ENCODE measurements around the gene NCR2.

The NCR2 gene

DNA sequence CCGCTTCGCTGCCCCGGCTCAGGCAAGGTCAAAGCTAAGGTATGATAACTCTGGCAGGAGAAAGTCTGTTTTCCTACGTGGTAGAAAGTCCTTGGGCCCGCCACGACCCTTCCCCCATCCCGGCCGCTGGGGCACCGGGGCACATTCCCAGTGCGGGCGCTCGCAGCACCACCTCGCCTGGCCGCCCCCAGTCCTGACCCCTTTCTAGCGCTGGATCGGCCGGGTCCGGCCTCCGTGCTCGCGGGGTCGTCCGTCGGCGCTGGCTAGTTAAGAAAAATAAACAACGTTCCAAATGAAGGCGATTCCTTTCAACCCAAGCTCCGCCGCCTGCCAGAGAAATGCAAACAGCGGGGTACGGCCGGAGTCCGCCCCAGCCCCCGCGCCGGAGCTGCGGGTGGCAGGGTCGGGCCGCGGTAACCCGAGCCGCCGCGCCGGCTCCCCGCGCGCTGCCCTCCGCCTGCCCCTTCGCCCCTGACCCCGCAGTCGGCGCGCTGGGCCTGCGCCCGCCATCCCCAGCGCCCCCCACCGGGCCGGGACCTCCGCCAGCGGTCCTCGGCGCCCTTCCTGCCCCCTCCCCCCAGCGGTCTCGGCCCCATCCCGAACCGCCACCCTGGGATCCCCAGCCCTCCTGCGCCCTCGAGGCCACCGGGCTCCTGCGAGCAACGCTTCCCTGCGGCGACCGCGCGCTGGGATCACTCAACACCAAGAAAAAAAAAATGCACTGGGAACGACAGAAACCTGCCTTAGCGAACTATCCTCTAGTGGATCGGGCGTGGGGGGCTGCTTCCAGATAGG is 37.6 kb downstream of the NCR2 start:
- Histone ChIP-seq H3K4me3 (ENCODE audit: insufficient read length, low read depth) (peak overlapping the region; percentile 32), H3K9me3 (ENCODE audit: insufficient read depth, low read length) (no peaks in the 10 kb centered on the region), H3K9ac (ENCODE audit: insufficient read length, low read depth) (peak overlapping the region; percentile 56), H3K36me3 (ENCODE audit: insufficient read depth, insufficient read length, low read length) (no peaks in the 10 kb centered on the region), H3K27me3 (ENCODE audit: insufficient read depth, insufficient read length) (peaks cover 98% of the 10 kb centered on the region), H3K4me1 (ENCODE audit: insufficient read depth, insufficient read length) (peaks cover 8% of the 10 kb centered on the region)
- no peak for TF ChIP-seq YY1 (IDR thresholded peaks at IDR 0.05; ENCODE audit: insufficient read depth, insufficient read length)
- TF ChIP-seq ZNF274 (IDR thresholded peaks at IDR 0.05; ENCODE audit: low read depth, low read length) = no peak
- TF ChIP-seq SUZ12 (IDR thresholded peaks at IDR 0.05; ENCODE audit: extremely low read depth, insufficient read depth, insufficient read length) = no peak
- no peak for DNase-seq (ENCODE audit: low read depth, low spot score)

DNA sequence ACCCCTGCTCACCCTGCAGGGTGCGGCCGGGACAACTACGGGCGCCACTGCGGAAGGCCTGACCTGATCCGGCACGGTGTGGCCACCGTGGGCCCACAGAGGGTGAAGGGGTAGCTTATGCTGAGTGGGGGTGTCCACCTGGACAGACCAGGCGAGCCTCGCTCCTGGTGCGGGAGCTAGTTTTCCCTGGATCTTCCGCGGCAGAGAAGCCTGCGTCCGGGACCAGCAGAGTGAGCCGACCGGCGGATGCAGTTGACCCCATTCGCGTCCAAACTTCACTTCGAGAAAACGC is 38.2 kb downstream of the NCR2 start:
- Histone ChIP-seq H3K4me1 (ENCODE audit: insufficient read depth, insufficient read length) (peaks cover 8% of the 10 kb centered on the region), H3K36me3 (ENCODE audit: insufficient read depth, insufficient read length, low read length) (no peaks in the 10 kb centered on the region), H3K9me3 (ENCODE audit: insufficient read depth, low read length) (no peaks in the 10 kb centered on the region), H3K27me3 (ENCODE audit: insufficient read depth, insufficient read length) (peaks cover 98% of the 10 kb centered on the region), H3K9ac (ENCODE audit: insufficient read length, low read depth) (peak overlapping the region; percentile 56), H3K4me3 (ENCODE audit: insufficient read length, low read depth) (peak overlapping the region; percentile 32)
- no peak for DNase-seq (ENCODE audit: low read depth, low spot score)
- TF ChIP-seq SUZ12 (IDR thresholded peaks at IDR 0.05; ENCODE audit: extremely low read depth, insufficient read depth, insufficient read length) (no peak), YY1 (IDR thresholded peaks at IDR 0.05; ENCODE audit: insufficient read depth, insufficient read length) (no peak), ZNF274 (IDR thresholded peaks at IDR 0.05; ENCODE audit: low read depth, low read length) (no peak)

DNA sequence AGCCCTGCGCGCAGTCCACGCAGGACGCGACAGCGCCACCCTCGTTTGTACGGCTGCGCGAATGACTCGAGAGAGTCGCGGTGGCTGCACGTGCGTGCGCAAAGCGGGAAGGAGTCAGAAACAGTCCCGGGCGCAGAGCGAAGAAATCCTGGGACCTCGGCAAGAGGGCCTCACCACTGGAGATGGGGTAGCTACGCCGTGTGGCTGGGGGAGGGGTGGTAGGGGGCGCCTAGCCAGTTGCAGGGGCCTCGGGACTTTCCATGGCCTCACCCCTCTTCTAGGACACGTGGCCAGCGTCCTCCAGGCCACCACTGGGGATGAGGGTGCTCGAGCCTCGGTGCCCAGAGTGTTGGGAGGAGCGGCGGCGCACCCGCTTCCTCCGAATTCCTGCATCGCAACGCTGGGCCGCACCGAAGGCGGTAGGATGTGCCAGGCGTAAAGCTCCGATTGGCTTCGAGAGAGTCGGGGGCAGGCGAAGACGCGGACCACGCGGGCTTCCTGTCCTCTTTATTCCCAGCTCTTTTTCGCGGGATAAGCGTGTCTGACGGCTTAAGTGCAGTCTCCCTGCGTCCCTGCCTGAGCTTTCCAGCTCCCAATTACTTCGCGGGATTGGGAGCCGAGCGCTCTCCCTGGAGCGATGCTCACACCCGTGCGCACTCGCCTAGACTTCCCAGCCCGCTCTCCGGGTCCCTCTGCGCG is 38.7 kb downstream of the NCR2 start:
- peak overlapping the region; percentile 32 for H3K4me3 ChIP-seq (ENCODE audit: insufficient read length, low read depth)
- no peak for DNase-seq (ENCODE audit: low read depth, low spot score)
- no peaks in the 10 kb centered on the region for H3K36me3 ChIP-seq (ENCODE audit: insufficient read depth, insufficient read length, low read length)
- H3K4me1 ChIP-seq (ENCODE audit: insufficient read depth, insufficient read length) = peaks cover 8% of the 10 kb centered on the region
- no peak for TF ChIP-seq YY1 (IDR thresholded peaks at IDR 0.05; ENCODE audit: insufficient read depth, insufficient read length)
- peak; percentile 78 for TF ChIP-seq SUZ12 (IDR thresholded peaks at IDR 0.05; ENCODE audit: extremely low read depth, insufficient read depth, insufficient read length)
- peaks cover 99% of the 10 kb centered on the region for H3K27me3 ChIP-seq (ENCODE audit: insufficient read depth, insufficient read length)
- H3K9me3 ChIP-seq (ENCODE audit: insufficient read depth, low read length) = no peaks in the 10 kb centered on the region
- H3K9ac ChIP-seq (ENCODE audit: insufficient read length, low read depth) = peak overlapping the region; percentile 56

DNA sequence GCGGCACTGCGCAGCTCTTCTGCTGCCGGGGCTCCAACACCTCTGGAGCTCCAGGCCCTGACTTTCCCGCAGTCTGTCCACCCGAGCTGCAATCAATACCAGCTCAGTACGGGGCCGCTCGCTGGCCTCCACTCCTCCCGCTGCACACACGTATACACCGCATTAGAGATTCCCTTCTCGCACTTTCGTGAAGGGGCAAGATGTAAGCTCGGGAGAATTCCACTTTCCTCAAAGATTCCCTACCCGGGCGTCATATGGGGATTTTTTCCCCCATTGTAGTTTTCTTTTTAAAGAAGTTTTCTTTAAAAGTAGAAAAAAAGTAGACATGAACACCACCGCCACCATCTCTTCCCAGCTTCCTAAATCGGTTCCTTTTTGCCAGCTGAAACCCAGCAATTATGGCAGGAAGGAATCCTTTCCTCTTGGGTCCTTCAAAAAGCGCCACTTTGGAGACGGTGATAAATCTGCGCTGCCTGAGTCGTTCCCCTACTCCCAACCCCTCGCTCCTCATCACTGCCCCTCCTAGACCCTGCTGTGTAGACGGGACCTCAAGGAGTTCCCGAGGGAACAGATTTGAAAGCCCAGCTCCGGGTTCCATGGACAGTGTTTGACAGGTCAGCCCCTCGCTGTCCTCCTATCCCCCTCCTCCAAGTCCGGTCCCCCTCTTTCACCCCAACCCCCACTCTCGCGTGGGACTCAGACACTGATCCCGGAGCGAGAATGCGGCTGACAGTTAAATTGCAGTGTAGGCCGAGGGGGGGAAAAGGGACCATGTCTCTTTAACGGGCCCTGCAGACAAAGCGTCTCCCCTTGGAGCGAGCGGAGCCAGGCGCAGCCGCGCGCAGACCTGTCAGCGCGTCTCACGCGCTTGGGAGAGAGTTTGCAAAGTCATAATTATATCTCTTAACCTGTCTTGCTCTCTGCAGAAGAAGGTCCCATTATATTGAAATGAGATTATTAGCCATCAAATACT is 39.5 kb downstream of the NCR2 start:
- Histone ChIP-seq H3K4me3 (ENCODE audit: insufficient read length, low read depth) (peak overlapping the region; percentile 32), H3K4me1 (ENCODE audit: insufficient read depth, insufficient read length) (peaks cover 8% of the 10 kb centered on the region), H3K27me3 (ENCODE audit: insufficient read depth, insufficient read length) (peaks cover 98% of the 10 kb centered on the region), H3K9ac (ENCODE audit: insufficient read length, low read depth) (no peak overlapping the region), H3K9me3 (ENCODE audit: insufficient read depth, low read length) (no peaks in the 10 kb centered on the region), H3K36me3 (ENCODE audit: insufficient read depth, insufficient read length, low read length) (no peaks in the 10 kb centered on the region)
- no peak for DNase-seq (ENCODE audit: low read depth, low spot score)
- TF ChIP-seq SUZ12 (IDR thresholded peaks at IDR 0.05; ENCODE audit: extremely low read depth, insufficient read depth, insufficient read length) (no peak), YY1 (IDR thresholded peaks at IDR 0.05; ENCODE audit: insufficient read depth, insufficient read length) (no peak), ZNF274 (IDR thresholded peaks at IDR 0.05; ENCODE audit: low read depth, low read length) (no peak)

DNA sequence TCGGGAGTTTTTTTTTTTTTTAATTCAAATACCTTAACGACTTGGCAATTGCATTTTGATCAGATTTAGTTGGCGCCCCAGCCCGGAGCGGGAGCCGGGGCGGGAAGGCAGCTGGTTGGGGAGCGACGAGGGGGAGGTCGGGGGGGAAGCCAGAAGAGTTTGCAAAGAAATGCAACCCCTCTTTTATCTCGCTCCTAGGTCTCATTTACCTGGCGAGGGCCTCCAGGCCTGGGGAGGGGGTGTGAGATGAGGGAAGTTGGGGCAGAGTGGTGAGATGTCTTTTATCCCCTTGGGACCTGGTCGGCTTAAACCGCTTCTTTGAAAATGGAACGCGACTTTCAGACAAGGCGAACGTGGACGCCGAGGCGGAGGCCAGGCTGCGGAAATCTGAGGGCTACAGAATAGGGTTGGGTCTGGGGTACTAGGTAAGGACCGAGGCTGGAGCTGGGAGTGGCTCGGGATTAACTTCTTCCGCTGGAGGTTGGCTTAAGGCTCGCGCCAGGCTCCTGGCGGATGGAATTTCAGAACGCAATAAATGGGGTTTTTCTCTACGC is 40.3 kb downstream of the NCR2 start:
- Histone ChIP-seq H3K4me1 (ENCODE audit: insufficient read depth, insufficient read length) (peaks cover 8% of the 10 kb centered on the region), H3K36me3 (ENCODE audit: insufficient read depth, insufficient read length, low read length) (no peaks in the 10 kb centered on the region), H3K9ac (ENCODE audit: insufficient read length, low read depth) (no peak overlapping the region), H3K9me3 (ENCODE audit: insufficient read depth, low read length) (no peaks in the 10 kb centered on the region), H3K27me3 (ENCODE audit: insufficient read depth, insufficient read length) (peaks cover 94% of the 10 kb centered on the region), H3K4me3 (ENCODE audit: insufficient read length, low read depth) (no peak overlapping the region)
- no peak for TF ChIP-seq YY1 (IDR thresholded peaks at IDR 0.05; ENCODE audit: insufficient read depth, insufficient read length)
- TF ChIP-seq SUZ12 (IDR thresholded peaks at IDR 0.05; ENCODE audit: extremely low read depth, insufficient read depth, insufficient read length) = no peak
- no peak for TF ChIP-seq ZNF274 (IDR thresholded peaks at IDR 0.05; ENCODE audit: low read depth, low read length)
- DNase-seq (ENCODE audit: low read depth, low spot score) = no peak

DNA sequence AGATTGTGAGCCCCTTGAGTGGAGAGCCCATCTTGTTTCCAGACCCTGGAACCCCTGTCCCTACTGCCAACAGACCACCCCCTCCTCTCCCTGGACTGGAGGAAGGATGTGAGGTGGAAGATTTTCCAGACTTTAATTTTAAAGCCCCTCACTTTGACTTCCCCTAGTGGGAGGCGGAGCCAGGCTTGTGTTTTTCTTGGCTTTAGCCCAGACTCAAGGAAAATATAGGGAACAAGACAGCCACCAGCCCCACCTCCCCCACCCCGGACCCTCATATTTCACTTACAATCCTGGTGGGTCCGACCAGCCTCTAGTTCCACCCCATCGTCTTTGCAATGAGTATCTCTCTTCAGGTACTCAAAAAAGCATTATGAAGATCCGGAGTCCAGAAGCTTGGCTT is 40.8 kb downstream of the NCR2 start:
- H3K4me3 ChIP-seq (ENCODE audit: insufficient read length, low read depth) = no peak overlapping the region
- peaks cover 93% of the 10 kb centered on the region for H3K27me3 ChIP-seq (ENCODE audit: insufficient read depth, insufficient read length)
- H3K9me3 ChIP-seq (ENCODE audit: insufficient read depth, low read length) = no peaks in the 10 kb centered on the region
- no peak for DNase-seq (ENCODE audit: low read depth, low spot score)
- peaks cover 8% of the 10 kb centered on the region for H3K4me1 ChIP-seq (ENCODE audit: insufficient read depth, insufficient read length)
- H3K36me3 ChIP-seq (ENCODE audit: insufficient read depth, insufficient read length, low read length) = no peaks in the 10 kb centered on the region
- H3K9ac ChIP-seq (ENCODE audit: insufficient read length, low read depth) = no peak overlapping the region
- TF ChIP-seq SUZ12 (IDR thresholded peaks at IDR 0.05; ENCODE audit: extremely low read depth, insufficient read depth, insufficient read length) (no peak), ZNF274 (IDR thresholded peaks at IDR 0.05; ENCODE audit: low read depth, low read length) (no peak), YY1 (IDR thresholded peaks at IDR 0.05; ENCODE audit: insufficient read depth, insufficient read length) (no peak)

Data from NT2/D1 (cell line).